Progenitor cell of endocrine pancreas (in vitro differentiated cells): ENCODE data around the gene SLC9A8. TPM values are rescaled to one million over a fixed set of nuclear protein-coding genes. Genes with fewer than 3 reads are reported as not detected.

Experiments used
- DNase-seq: peaks from one replicate; pipeline ENCODE4 v3.0.0; 2021; ENCODE audit warnings: low spot score; ENCODE audit not compliant: unreplicated experiment
- H3K27ac Mint-ChIP-seq: 2 replicates; pipeline ENCODE4 v1.8.0; 2021; ENCODE audit warnings: mild to moderate bottlenecking, moderate library complexity, mixed read lengths
- H3K27me3 Mint-ChIP-seq: 2 replicates; pipeline ENCODE4 v1.8.0; 2021; ENCODE audit warnings: mixed read lengths
- H3K36me3 Mint-ChIP-seq: 2 replicates; pipeline ENCODE4 v1.8.0; 2022; ENCODE audit warnings: mixed read lengths; ENCODE audit not compliant: insufficient read depth
- H3K4me1 Mint-ChIP-seq: 2 replicates; pipeline ENCODE4 v1.8.0; 2021; ENCODE audit warnings: low read depth, mixed read lengths
- H3K4me3 Mint-ChIP-seq: 2 replicates; pipeline ENCODE4 v1.8.0; 2021; ENCODE audit warnings: low read depth, mild to moderate bottlenecking, moderate library complexity, mixed read lengths
- H3K9me3 Mint-ChIP-seq: 2 replicates; pipeline ENCODE4 v1.8.0; 2021; ENCODE audit warnings: low read depth, mixed read lengths
- total RNA-seq: library from RNA; stranded (reverse); gene quantifications from 2 replicates; pipeline ENCODE4 v1.2.1, GENCODE V29; 2021
- TF ChIP-seq, protein P1 (sequence below): fragments of 200-600 bp; sonication (generic); IDR thresholded peaks from one replicate; pipeline ENCODE4 v1.5.0; 2021; ENCODE audit warnings: antibody characterized with exemption, mild to moderate bottlenecking; ENCODE audit not compliant: unreplicated experiment

The SLC9A8 gene
- total RNA-seq, 1 donor from 2014 or later: 11.4 TPM

DNA sequence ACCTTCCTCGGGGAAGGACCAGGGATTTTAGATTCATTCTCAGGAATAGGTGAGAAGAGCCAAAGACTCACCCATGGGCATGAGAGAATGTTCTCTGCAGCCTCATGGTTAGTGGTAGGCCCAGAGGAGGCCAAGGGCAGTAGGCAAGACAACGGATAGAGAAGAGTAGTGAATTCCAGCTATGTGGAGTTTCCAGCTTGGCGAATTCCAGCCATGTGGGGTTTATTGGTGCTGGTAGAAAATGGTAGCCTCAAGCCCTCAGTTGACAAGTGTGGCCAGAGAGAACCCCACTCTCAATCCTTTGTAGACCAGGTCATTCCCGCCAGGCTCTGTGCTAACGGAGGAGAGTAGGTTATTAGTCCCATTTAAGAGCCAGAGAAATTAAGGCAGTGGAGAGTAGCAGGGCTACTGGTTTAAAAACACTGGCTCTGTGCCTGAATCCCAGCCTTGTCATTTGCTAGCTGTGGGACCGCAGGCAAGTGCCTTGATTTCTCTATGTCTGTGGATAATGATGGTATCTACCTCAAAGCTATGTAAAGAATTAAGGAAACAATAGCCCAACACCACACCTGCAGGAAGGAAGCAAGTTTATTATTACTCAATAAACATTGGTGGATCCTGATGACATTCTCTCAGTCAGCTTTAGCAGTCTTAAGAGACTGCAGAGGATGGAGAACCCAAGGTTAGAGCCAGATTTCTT, 2.0 kb upstream of the SLC9A8 start:
- no peaks in the 10 kb centered on the region for H3K27me3 Mint-ChIP-seq
- no peaks in the 10 kb centered on the region for H3K36me3 Mint-ChIP-seq
- DNase-seq: no peak
- H3K27ac Mint-ChIP-seq: no peak overlapping the region
- TF ChIP-seq, protein P1, sequence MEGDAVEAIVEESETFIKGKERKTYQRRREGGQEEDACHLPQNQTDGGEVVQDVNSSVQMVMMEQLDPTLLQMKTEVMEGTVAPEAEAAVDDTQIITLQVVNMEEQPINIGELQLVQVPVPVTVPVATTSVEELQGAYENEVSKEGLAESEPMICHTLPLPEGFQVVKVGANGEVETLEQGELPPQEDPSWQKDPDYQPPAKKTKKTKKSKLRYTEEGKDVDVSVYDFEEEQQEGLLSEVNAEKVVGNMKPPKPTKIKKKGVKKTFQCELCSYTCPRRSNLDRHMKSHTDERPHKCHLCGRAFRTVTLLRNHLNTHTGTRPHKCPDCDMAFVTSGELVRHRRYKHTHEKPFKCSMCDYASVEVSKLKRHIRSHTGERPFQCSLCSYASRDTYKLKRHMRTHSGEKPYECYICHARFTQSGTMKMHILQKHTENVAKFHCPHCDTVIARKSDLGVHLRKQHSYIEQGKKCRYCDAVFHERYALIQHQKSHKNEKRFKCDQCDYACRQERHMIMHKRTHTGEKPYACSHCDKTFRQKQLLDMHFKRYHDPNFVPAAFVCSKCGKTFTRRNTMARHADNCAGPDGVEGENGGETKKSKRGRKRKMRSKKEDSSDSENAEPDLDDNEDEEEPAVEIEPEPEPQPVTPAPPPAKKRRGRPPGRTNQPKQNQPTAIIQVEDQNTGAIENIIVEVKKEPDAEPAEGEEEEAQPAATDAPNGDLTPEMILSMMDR: no peak
- H3K9me3 Mint-ChIP-seq: no peaks in the 10 kb centered on the region
- peak overlapping the region; percentile 7 for H3K4me3 Mint-ChIP-seq
- peaks cover 19% of the 10 kb centered on the region for H3K4me1 Mint-ChIP-seq

DNA sequence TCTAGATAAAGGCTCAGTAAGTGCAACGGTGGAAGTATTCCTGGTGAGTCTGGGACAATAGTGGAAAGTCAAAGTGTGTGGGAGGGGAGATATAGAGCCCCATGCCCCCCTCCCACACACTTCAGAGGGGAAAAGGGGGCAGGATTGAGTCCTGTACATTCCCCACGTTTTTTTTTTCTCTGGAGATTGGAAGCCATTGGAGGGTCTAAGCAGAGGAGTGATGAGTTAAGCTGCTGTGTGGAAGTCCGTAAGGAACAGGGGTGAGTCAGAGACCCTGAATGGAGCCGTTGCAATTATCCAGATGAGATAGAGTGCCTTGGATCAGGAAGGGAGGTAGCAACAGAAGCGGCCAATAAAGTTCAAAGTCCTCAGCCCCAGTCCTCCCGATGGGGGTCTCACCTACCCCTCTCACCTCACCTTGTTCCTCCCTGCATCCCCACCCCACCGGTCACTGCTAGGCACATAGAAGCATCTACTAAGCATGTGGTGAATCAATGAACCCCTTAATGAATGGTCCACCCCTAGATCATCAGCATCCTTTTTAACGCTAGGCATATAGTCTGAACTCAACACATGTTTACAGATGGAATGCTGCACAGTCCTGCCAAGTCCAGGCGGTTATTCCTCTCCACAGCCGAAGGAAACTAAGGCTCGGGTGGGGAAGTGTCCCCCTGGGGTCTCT, 662 bp upstream of the SLC9A8 start:
- TF ChIP-seq, protein P1: no peak
- peaks cover 19% of the 10 kb centered on the region for H3K4me1 Mint-ChIP-seq
- peak overlapping the region; percentile 96 for H3K27ac Mint-ChIP-seq
- H3K36me3 Mint-ChIP-seq: peaks cover 1% of the 10 kb centered on the region
- no peak for DNase-seq
- H3K9me3 Mint-ChIP-seq: no peaks in the 10 kb centered on the region
- H3K4me3 Mint-ChIP-seq: peak overlapping the region; percentile 89
- H3K27me3 Mint-ChIP-seq: no peaks in the 10 kb centered on the region

DNA sequence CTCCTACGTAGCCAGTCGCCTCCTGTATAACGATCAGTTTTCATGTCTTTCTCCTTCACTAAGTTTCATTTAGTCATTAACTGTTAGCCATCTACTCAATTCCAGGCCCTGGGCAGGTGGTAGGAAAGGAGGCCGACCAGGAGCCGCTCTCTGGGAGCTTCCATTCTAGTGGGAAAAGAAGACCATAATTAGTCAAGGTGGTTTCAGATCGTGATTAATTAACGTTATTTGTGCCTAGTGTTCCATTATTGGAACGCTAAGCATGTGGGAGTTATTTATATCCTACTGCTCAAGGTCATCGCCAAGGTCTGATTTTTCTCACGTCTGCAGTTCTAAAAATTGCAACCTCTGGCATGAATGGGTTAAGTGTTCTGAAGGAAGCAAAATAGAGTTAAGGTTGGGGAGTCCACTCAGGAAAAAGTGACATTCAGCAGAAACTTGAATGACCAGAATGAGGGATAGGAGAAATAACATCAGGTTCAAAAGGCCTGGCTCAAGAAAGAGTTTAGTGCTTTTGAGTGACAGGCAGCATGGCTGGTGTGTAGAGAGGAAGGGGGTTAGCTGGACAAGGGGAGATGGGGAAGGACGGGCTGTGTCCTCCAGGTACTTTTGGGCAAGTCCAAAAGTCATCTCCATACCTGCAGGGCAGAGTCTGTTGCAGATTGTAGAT, 812 bp downstream of the SLC9A8 start:
- TF ChIP-seq, protein P1: no peak
- Mint-ChIP-seq H3K36me3 (peaks cover 3% of the 10 kb centered on the region), H3K27me3 (no peaks in the 10 kb centered on the region), H3K9me3 (no peaks in the 10 kb centered on the region), H3K4me1 (peaks cover 19% of the 10 kb centered on the region), H3K4me3 (peak overlapping the region; percentile 94), H3K27ac (peak overlapping the region; percentile 98)
- no peak for DNase-seq

DNA sequence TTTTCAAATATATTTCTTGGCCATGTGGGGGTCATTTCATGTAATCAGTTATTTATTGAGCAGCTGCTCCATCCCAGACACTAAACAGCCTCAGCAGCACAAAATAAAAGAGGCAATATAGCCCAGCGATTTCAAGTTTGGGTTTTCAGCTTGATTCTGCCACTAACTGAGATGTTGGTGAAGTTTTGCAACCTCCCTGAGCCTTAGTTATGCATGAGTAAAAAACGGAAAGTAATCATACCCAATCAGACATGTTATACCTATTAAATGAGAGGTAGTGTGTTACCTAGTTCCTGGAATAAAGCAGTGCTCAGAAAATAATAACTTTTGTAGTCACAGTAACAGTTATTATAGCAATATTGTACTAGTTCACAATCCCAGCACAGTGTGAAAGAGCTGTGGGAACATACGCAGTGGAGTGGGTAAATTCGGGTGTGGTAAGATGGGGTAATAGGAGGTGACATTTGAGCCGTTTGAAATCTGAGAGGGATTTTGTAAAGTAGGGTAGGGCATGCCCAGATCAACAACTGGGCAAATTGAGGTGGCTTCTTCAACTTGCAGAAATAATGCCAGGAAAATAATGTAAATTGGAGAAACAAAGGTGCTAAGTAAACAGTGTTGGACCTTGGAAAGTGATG, 1.5 kb downstream of the SLC9A8 start:
- no peak for DNase-seq
- H3K27ac Mint-ChIP-seq: peak overlapping the region; percentile 34
- H3K36me3 Mint-ChIP-seq: peaks cover 4% of the 10 kb centered on the region
- no peaks in the 10 kb centered on the region for H3K27me3 Mint-ChIP-seq
- peak overlapping the region; percentile 94 for H3K4me3 Mint-ChIP-seq
- peaks cover 19% of the 10 kb centered on the region for H3K4me1 Mint-ChIP-seq
- TF ChIP-seq, protein P1: no peak
- H3K9me3 Mint-ChIP-seq: no peaks in the 10 kb centered on the region

DNA sequence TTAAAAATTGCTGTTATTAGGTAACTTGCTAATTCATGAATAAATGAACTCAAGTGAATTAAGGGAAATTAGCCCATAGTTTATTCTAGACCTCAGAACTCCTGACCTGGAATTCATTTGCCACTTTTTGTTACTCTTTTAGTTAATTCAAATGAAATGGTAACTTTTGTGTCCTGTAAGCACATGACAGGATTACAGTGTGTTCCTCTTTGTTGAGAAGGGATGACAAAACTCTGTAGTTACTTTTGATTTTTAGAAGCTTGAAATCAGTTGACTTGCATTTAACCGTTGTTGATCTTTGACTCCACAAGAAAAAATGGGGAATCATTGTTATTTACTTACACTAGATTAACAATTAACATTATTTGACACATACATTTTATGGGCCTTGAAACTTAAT, 6.2 kb downstream of the SLC9A8 start:
- TF ChIP-seq, protein P1: no peak
- Mint-ChIP-seq H3K27me3 (no peaks in the 10 kb centered on the region), H3K4me1 (no peaks in the 10 kb centered on the region), H3K27ac (no peak overlapping the region), H3K4me3 (no peak overlapping the region), H3K36me3 (peaks cover 20% of the 10 kb centered on the region), H3K9me3 (no peaks in the 10 kb centered on the region)
- no peak for DNase-seq
